IMR-90 (cell line): ENCODE data around the gene ADGRG3. TPM values are rescaled to one million over a fixed set of nuclear protein-coding genes. Genes with fewer than 3 reads are reported as not detected.

Experiments
- ATAC-seq: fragments of 200-7000 bp; cut with Tn5 transposase; 2 replicates; pipeline ENCODE4 v1.9.1; 2020; ENCODE audit warnings: low read depth, mild to moderate bottlenecking, moderate library complexity
- BruUV-seq: library from RNA; stranded (reverse); fragments of 400-500 nt; replicated peaks from 2 replicates; lab custom pipeline; 2021; lab: Mats Ljungman, UMichigan
- CTCF ChIA-PET: fragments of 300-600 bp; formaldehyde crosslinking; extraction: SDS; loops from one replicate; lab custom pipeline; 2021; ENCODE audit warnings: antibody characterized with exemption; lab: Yijun Ruan, JAX
- POLR2A ChIA-PET: fragments of 300-600 bp; sonication (Branson Sonifier 250); formaldehyde crosslinking; loops from one replicate; lab custom pipeline; 2022; ENCODE audit warnings: antibody characterized with exemption; ENCODE audit not compliant: unreplicated experiment; lab: Charles Lee
- DNase-seq: peaks from one replicate; pipeline ENCODE4 v3.0.0; 2013
- H2AFZ ChIP-seq: replicated peaks from 2 replicates; pipeline ENCODE3; 2013; ENCODE audit warnings: low read length, mild to moderate bottlenecking; ENCODE audit not compliant: poor library complexity
- H2AK5ac ChIP-seq: 2 replicates; pipeline ENCODE4 v1.6.1; 2013; ENCODE audit warnings: low read depth, low read length, inconsistent platforms
- H2AK9ac ChIP-seq: replicated peaks from 2 replicates; pipeline ENCODE3; 2013; ENCODE audit warnings: mild to moderate bottlenecking, low read depth, low read length, moderate library complexity; ENCODE audit not compliant: poor library complexity
- H2BK120ac ChIP-seq: 2 replicates; pipeline ENCODE4 v1.6.1; 2013; ENCODE audit warnings: low read depth, low read length, inconsistent platforms
- H2BK15ac ChIP-seq: 3 replicates; pipeline ENCODE4 v1.6.1; 2013; ENCODE audit warnings: low read depth, low read length, inconsistent platforms
- H2BK20ac ChIP-seq: 2 replicates; pipeline ENCODE4 v1.6.1; 2013; ENCODE audit warnings: low read depth, mild to moderate bottlenecking, inconsistent platforms, low read length, moderate library complexity
- H2BK5ac ChIP-seq: 2 replicates; pipeline ENCODE4 v1.6.1; 2013; ENCODE audit warnings: mild to moderate bottlenecking, low read depth, low read length, inconsistent platforms; ENCODE audit not compliant: poor library complexity, severe bottlenecking
- H3K14ac ChIP-seq: replicated peaks from 2 replicates; pipeline ENCODE4 v1.6.1; 2013; ENCODE audit warnings: low read depth, low read length, inconsistent platforms
- H3K18ac ChIP-seq: 2 replicates; pipeline ENCODE4 v1.6.1; 2013; ENCODE audit warnings: low read depth, low read length, control low read depth
- H3K23ac ChIP-seq: 2 replicates; pipeline ENCODE4 v1.6.1; 2013; ENCODE audit warnings: low read depth, low read length, inconsistent platforms
- H3K27ac ChIP-seq: 2 replicates; pipeline ENCODE4 v1.5.1; 2013; ENCODE audit warnings: mild to moderate bottlenecking, control low read depth, low read length; ENCODE audit not compliant: insufficient read depth
- H3K27me3 ChIP-seq: 2 replicates; pipeline ENCODE4 v1.6.1; 2013; ENCODE audit warnings: low read length; ENCODE audit not compliant: control insufficient read depth, insufficient read depth
- H3K36me3 ChIP-seq: 2 replicates; pipeline ENCODE4 v1.6.1; 2013; ENCODE audit warnings: low read length, mixed read lengths; ENCODE audit not compliant: control insufficient read depth, insufficient read depth
- H3K4ac ChIP-seq: 2 replicates; pipeline ENCODE4 v1.6.1; 2013; ENCODE audit warnings: low read depth, low read length, inconsistent platforms
- H3K4me1 ChIP-seq: 2 replicates; pipeline ENCODE4 v1.6.1; 2013; ENCODE audit warnings: low read length, mixed read lengths; ENCODE audit not compliant: control insufficient read depth, insufficient read depth
- H3K4me2 ChIP-seq: 2 replicates; pipeline ENCODE4 v1.6.1; 2013; ENCODE audit warnings: low read depth, mild to moderate bottlenecking, control low read depth, low read length, moderate library complexity
- H3K4me3 ChIP-seq: 2 replicates; pipeline ENCODE4 v1.5.1; 2013; ENCODE audit warnings: low read depth, mild to moderate bottlenecking, control low read depth, low read length, moderate library complexity; ENCODE audit not compliant: insufficient read depth
- H3K56ac ChIP-seq: 2 replicates; pipeline ENCODE4 v1.6.1; 2013; ENCODE audit warnings: low read length, inconsistent platforms; ENCODE audit not compliant: insufficient read depth; ENCODE audit errors: extremely low read depth
- H3K79me1 ChIP-seq, 2 experiments: 2 replicates each; pipeline ENCODE4 v1.6.1; 2013; ENCODE audit warnings: low read length in 2 of 2, inconsistent platforms in 1 of 2, low read depth in 1 of 2
- H3K9ac ChIP-seq: 2 replicates; pipeline ENCODE4 v1.6.1; 2013; ENCODE audit warnings: low read depth, low read length, control low read depth
- H3K9me1 ChIP-seq: 2 replicates; pipeline ENCODE4 v1.6.1; 2013; ENCODE audit warnings: low read length, inconsistent platforms; ENCODE audit not compliant: insufficient read depth
- H3K9me3 ChIP-seq: 2 replicates; pipeline ENCODE4 v1.6.1; 2013; ENCODE audit warnings: low read length; ENCODE audit not compliant: control insufficient read depth, insufficient read depth
- H4K20me1 ChIP-seq: 2 replicates; pipeline ENCODE4 v1.6.1; 2013; ENCODE audit warnings: low read length, inconsistent platforms; ENCODE audit not compliant: insufficient read depth
- H4K5ac ChIP-seq: 2 replicates; pipeline ENCODE4 v1.6.1; 2013; ENCODE audit warnings: mild to moderate bottlenecking, low read depth, low read length, control low read depth
- H4K8ac ChIP-seq, 2 experiments: 2 replicates each; pipeline ENCODE4 v1.6.1; 2013; ENCODE audit warnings: low read depth in 2 of 2, low read length in 2 of 2, control low read depth in 1 of 2, inconsistent platforms in 1 of 2
- H4K91ac ChIP-seq: 2 replicates; pipeline ENCODE4 v1.6.1; 2013; ENCODE audit warnings: low read depth, low read length, inconsistent platforms; ENCODE audit not compliant: insufficient read depth
- BHLHE40 ChIP-seq: fragments of 150-350 bp; IDR thresholded peaks from 2 replicates; pipeline ENCODE4 v1.6.1; 2016; ENCODE audit warnings: mild to moderate bottlenecking, low read depth, low read length
- CEBPB ChIP-seq: IDR thresholded peaks from 2 replicates; pipeline ENCODE4 v1.6.1; 2012; ENCODE audit warnings: low read depth, low read length, improper control_type of control experiment
- CHD1 ChIP-seq: IDR thresholded peaks from 2 replicates; pipeline ENCODE4 v1.6.1; 2012; ENCODE audit warnings: low read depth, low read length, improper control_type of control experiment
- MAFK ChIP-seq: IDR thresholded peaks from 2 replicates; pipeline ENCODE4 v1.6.1; 2012; ENCODE audit warnings: low read depth, low read length, improper control_type of control experiment
- MAZ ChIP-seq: IDR thresholded peaks from 2 replicates; pipeline ENCODE4 v1.6.1; 2012; ENCODE audit warnings: low read depth, mild to moderate bottlenecking, low read length, improper control_type of control experiment, moderate library complexity, borderline replicate concordance
- MXI1 ChIP-seq: IDR thresholded peaks from 2 replicates; pipeline ENCODE4 v1.6.1; 2012; ENCODE audit warnings: low read depth, mild to moderate bottlenecking, low read length, moderate library complexity, borderline replicate concordance
- NFE2L2 ChIP-seq: fragments of 150-350 bp; IDR thresholded peaks from 2 replicates; pipeline ENCODE4 v1.6.1; 2016; ENCODE audit warnings: low read depth, mild to moderate bottlenecking, low read length
- POLR2A ChIP-seq: IDR thresholded peaks from 2 replicates; pipeline ENCODE4 v1.6.1; 2012; ENCODE audit warnings: mild to moderate bottlenecking, low read depth, low read length
- RAD21 ChIP-seq: IDR thresholded peaks from 2 replicates; pipeline ENCODE4 v1.6.1; 2012; ENCODE audit warnings: low read length, improper control_type of control experiment
- RCOR1 ChIP-seq: IDR thresholded peaks from 2 replicates; pipeline ENCODE4 v1.6.1; 2012; ENCODE audit warnings: mild to moderate bottlenecking, low read length, improper control_type of control experiment; ENCODE audit not compliant: insufficient replicate concordance
- RFX5 ChIP-seq: IDR thresholded peaks from 2 replicates; pipeline ENCODE4 v1.8.0; 2012; ENCODE audit warnings: low read depth, mild to moderate bottlenecking, low read length, moderate library complexity
- SMC3 ChIP-seq: fragments of 150-350 bp; IDR thresholded peaks from 2 replicates; pipeline ENCODE4 v1.6.1; 2016; ENCODE audit warnings: low read depth, mild to moderate bottlenecking, antibody characterized with exemption, low read length, moderate library complexity
- USF2 ChIP-seq: fragments of 150-350 bp; IDR thresholded peaks from 2 replicates; pipeline ENCODE4 v1.6.1; 2017; ENCODE audit warnings: mild to moderate bottlenecking, antibody characterized with exemption, low read length, low read depth
- WGBS, 2 experiments: methylation state at CpG; one replicate each; pipeline versions ENCODE4 v1.1.5 to v1.1.7; 2013; ENCODE audit warnings: missing lambda C conversion rate in 2 of 2; ENCODE audit not compliant: insufficient read length in 1 of 2; ENCODE audit errors: extremely low coverage in 2 of 2; 5-methylcytosine and 5-hydroxymethylcytosine counted together
- dilution Hi-C: fragments of 300-500 bp; cut with HindIII; formaldehyde crosslinking; loops from one replicate; pipeline ENCODE4 v1.14.3; 2018; ENCODE audit warnings: low sequenced_read_pairs; ENCODE audit not compliant: unreplicated experiment
- in situ Hi-C: fragments of 300-500 bp; cut with MboI; formaldehyde crosslinking; loops from 3 replicates; pipeline ENCODE4 v1.14.3; 2019; ENCODE audit warnings: low sequenced_read_pairs, inconsistent platforms, mixed read lengths
- intact Hi-C: fragments of 100-400 bp; cut with micrococcal nuclease; formaldehyde crosslinking; loops from 2 replicates; pipeline ENCODE4 v1.10.0; 2022
- polyA plus RNA-seq, 3 experiments: library from polyadenylated mRNA; depleted of rRNA; stranded (reverse); fragments of >200 nt; gene quantifications; 2 replicates each; pipeline ENCODE4 v1.2.3, GENCODE V29; 2012; ENCODE audit warnings: low replicate concordance in 1 of 3
- total RNA-seq: library from RNA; depleted of rRNA; stranded (reverse); fragments of >200 nt; gene quantifications from 2 replicates; pipeline ENCODE4 v1.2.3, GENCODE V29; 2012
- TF ChIP-seq, protein P1 (sequence below): conservative IDR thresholded peaks from 2 replicates; pipeline ENCODE4 v1.5.1; 2012; ENCODE audit warnings: mild to moderate bottlenecking, low read depth, low read length, improper control_type of control experiment

ADGRG3 gene
- total and polyA plus RNA-seq, 2 of the 4 experiments (the other 2 are of a cell fraction) = not detected

DNA sequence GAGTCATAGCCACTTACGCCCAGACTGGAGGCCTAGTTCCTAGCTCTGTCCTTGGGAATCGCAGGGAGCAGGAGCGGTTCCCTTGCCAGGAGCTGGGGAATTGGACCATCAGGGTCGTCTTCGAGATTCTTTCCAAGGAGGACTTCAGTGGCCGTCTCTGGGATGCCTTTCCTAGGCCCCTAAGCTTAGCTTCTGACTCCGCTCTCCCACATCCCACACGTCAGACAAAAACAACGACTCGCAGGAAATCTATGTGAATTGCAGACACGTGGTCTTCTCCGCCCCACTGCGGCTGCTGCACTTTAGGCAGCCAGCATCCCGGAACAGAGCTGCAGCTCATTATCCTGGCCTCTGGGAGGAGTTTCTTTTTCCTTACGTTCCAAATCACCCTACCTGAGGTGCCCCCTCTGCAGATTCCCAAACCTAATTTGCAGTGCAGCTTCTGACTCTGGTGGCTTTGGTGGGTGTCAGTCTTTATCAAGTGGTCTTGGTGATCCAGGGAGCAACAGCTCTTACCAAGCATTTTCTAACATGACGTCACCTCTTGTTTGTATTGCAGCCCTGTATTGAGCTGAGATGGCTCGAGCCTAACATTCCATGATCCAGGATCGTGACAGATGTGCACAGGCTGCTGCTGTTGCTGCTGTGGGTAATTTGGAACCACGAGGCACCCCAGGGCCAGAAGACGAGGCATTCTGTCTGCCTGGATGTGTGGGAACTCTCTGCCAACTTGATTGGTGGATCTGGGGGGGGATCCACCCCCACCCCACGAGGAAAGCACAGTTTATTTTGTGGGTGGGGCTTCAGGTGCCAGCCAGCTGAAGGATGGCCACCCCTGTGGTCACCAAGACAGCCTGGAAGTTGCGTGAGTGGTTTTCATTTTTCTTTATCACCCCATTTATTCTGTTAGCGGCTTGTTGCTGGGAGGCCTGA is 68.6 kb downstream of the ADGRG3 start:
- H2BK120ac ChIP-seq = peak overlapping the region; percentile 10; the same call in 1 of the 2 replicates
- H3K4me3 ChIP-seq = peak overlapping the region; percentile 70
- H4K20me1 ChIP-seq = no peaks in the 10 kb centered on the region
- WGBS, 2 experiments = 18% methylated on average over 8 of the region's 23 CpGs; no CpG with 5 or more reads in 1 of the 2 experiments
- H3K4me1 ChIP-seq = peaks cover 10% of the 10 kb centered on the region
- 0 out of 2 replicates have a peak overlapping the region, but pooled peaks have one; percentile 1 for H3K14ac ChIP-seq
- ChIA-PET POLR2A (no interaction called here), CTCF (interaction anchor here (0.7 to 1.1 kb wide), 5 partner anchors 9 to 161 kb away, joined by 3 to 8 read pairs (median 3); no protein-coding TSS in a partner anchor)
- H2BK20ac ChIP-seq = no peak overlapping the region; the same call in 1 of the 2 replicates
- H3K18ac ChIP-seq = no peak overlapping the region; the same call in 1 of the 2 replicates
- H3K79me1 ChIP-seq = peaks cover 0 to 22% of the 10 kb centered on the region in 2 experiments; a peak in 2 of 4 replicates
- peak overlapping the region; percentile 42 for H3K9ac ChIP-seq
- peak overlapping the region; percentile 60 for H3K27ac ChIP-seq
- no TSS peak for BruUV-seq
- H2BK5ac ChIP-seq = peak overlapping the region; percentile 70
- peak overlapping the region; percentile 88 for H2AK9ac ChIP-seq
- in situ Hi-C loops (no loop called here), dilution Hi-C loops (no loop called here), intact Hi-C loops (loop anchor here (5.0 kb wide), 3 partner anchors 144 to 391 kb away; partner anchors contain the start of gene CFAP20)
- DNase-seq (peak; percentile 87), ATAC-seq (peak; percentile 33)
- H4K5ac ChIP-seq = no peak overlapping the region; the same call in 1 of the 2 replicates
- H3K9me3 ChIP-seq = no peaks in the 10 kb centered on the region
- H3K27me3 ChIP-seq = no peaks in the 10 kb centered on the region
- H3K56ac ChIP-seq = peak overlapping the region; percentile 32; the same call in 1 of the 2 replicates
- H3K9me1 ChIP-seq = peaks cover 3% of the 10 kb centered on the region; the same call in 1 of the 2 replicates
- H3K23ac ChIP-seq = no peak overlapping the region
- H2AK5ac ChIP-seq = peak overlapping the region; percentile 25
- peak overlapping the region; percentile 72 for H3K4me2 ChIP-seq
- no peak overlapping the region; the same call in 1 of the 2 replicates for H4K91ac ChIP-seq
- peak overlapping the region; percentile 20; the same call in 1 of the 3 replicates for H2BK15ac ChIP-seq
- H3K4ac ChIP-seq = peak overlapping the region; percentile 42
- no peaks in the 10 kb centered on the region; the same call in 1 of the 2 replicates for H3K36me3 ChIP-seq
- H4K8ac ChIP-seq = peak overlapping the region in 1 of 2 experiments; percentile 38; a peak in 1 of 4 replicates
- TF ChIP-seq CHD1 (no peak), CEBPB (peak; percentile 72), USF2 (peak; percentile 79), RFX5 (no peak), RAD21 (no peak), BHLHE40 (peak; percentile 42; the same call in 1 of the 2 replicates), RCOR1 (no peak), MAZ (no peak), MXI1 (peak; percentile 65), POLR2A (no peak; the same call in 1 of the 2 replicates), NFE2L2 (no peak), MAFK (no peak), SMC3 (no peak)
- TF ChIP-seq, protein P1, sequence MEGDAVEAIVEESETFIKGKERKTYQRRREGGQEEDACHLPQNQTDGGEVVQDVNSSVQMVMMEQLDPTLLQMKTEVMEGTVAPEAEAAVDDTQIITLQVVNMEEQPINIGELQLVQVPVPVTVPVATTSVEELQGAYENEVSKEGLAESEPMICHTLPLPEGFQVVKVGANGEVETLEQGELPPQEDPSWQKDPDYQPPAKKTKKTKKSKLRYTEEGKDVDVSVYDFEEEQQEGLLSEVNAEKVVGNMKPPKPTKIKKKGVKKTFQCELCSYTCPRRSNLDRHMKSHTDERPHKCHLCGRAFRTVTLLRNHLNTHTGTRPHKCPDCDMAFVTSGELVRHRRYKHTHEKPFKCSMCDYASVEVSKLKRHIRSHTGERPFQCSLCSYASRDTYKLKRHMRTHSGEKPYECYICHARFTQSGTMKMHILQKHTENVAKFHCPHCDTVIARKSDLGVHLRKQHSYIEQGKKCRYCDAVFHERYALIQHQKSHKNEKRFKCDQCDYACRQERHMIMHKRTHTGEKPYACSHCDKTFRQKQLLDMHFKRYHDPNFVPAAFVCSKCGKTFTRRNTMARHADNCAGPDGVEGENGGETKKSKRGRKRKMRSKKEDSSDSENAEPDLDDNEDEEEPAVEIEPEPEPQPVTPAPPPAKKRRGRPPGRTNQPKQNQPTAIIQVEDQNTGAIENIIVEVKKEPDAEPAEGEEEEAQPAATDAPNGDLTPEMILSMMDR = peak; percentile 18; the same call in 1 of the 2 replicates
- H2AFZ ChIP-seq = peak overlapping the region; percentile 98
